GM23338 (cell line): ENCODE results near the gene NOC2L. TPM values are rescaled to one million over a fixed set of nuclear protein-coding genes. Genes with fewer than 3 reads are reported as not detected.

Experiments used
- ATAC-seq: fragments of 200-7000 bp; cut with Tn5 transposase; 3 replicates; pipeline ENCODE4 v1.9.1; 2020
- DNase-seq: peaks from one replicate; pipeline ENCODE4 v3.0.0-alpha.2; 2015; ENCODE audit warnings: low spot score
- H2AFZ ChIP-seq: fragments of 200-600 bp; sonication (generic); 2 replicates; pipeline ENCODE4 v1.8.0; 2016; ENCODE audit warnings: antibody characterized with exemption, mild to moderate bottlenecking, moderate library complexity
- H3F3A ChIP-seq: fragments of 200-600 bp; sonication (generic); replicated peaks from 2 replicates; pipeline ENCODE4 v1.8.0; 2017; ENCODE audit warnings: antibody characterized with exemption, mixed run types, low read depth
- H3K27ac ChIP-seq: fragments of 200-600 bp; sonication (generic); 2 replicates; pipeline ENCODE4 v1.6.1; 2016; ENCODE audit warnings: low read depth
- H3K27me3 ChIP-seq: fragments of 200-600 bp; sonication (generic); 2 replicates; pipeline ENCODE4 v1.8.0; 2016; ENCODE audit warnings: mild to moderate bottlenecking, mixed run types, moderate library complexity; ENCODE audit not compliant: insufficient read depth
- H3K36me3 ChIP-seq: fragments of 200-600 bp; sonication (generic); 2 replicates; pipeline ENCODE4 v1.8.0; 2016; ENCODE audit warnings: mild to moderate bottlenecking; ENCODE audit not compliant: insufficient read depth
- H3K4me1 ChIP-seq: fragments of 200-600 bp; sonication (generic); 2 replicates; pipeline ENCODE4 v1.8.0; 2016; ENCODE audit warnings: mild to moderate bottlenecking, moderate library complexity; ENCODE audit not compliant: insufficient read depth
- H3K4me2 ChIP-seq: fragments of 200-600 bp; sonication (generic); 2 replicates; pipeline ENCODE4 v1.7.1; 2017; ENCODE audit warnings: mixed run types
- H3K4me3 ChIP-seq: fragments of 200-600 bp; sonication (generic); 2 replicates; pipeline ENCODE4 v1.6.1; 2016; ENCODE audit warnings: mixed run types
- H3K79me2 ChIP-seq: fragments of 200-600 bp; sonication (generic); replicated peaks from 2 replicates; pipeline ENCODE4 v1.8.0; 2017; ENCODE audit warnings: mild to moderate bottlenecking; ENCODE audit not compliant: insufficient read depth
- H3K9me2 ChIP-seq: fragments of 200-600 bp; sonication (generic); 2 replicates; pipeline ENCODE4 v1.8.0; 2017; ENCODE audit not compliant: insufficient read depth
- H4K20me1 ChIP-seq: fragments of 200-600 bp; sonication (generic); replicated peaks from 2 replicates; pipeline ENCODE4 v1.8.0; 2017; ENCODE audit warnings: mild to moderate bottlenecking; ENCODE audit not compliant: insufficient read depth
- H3K27ac Mint-ChIP-seq: 2 replicates; pipeline ENCODE4 v1.8.0; 2020; ENCODE audit warnings: inconsistent platforms, mild to moderate bottlenecking, moderate library complexity, mixed read lengths
- H3K27me3 Mint-ChIP-seq: 3 replicates; pipeline ENCODE4 v1.8.0; 2022; ENCODE audit warnings: low read depth, mild to moderate bottlenecking, moderate library complexity, mixed read lengths, inconsistent platforms; ENCODE audit not compliant: insufficient read depth, poor library complexity
- H3K36me3 Mint-ChIP-seq: 3 replicates; pipeline ENCODE4 v1.8.0; 2021; ENCODE audit warnings: low read depth, mild to moderate bottlenecking, inconsistent platforms, moderate library complexity, mixed read lengths
- H3K4me1 Mint-ChIP-seq: 3 replicates; pipeline ENCODE4 v1.8.0; 2020; ENCODE audit warnings: mild to moderate bottlenecking, inconsistent platforms, mixed read lengths
- H3K4me3 Mint-ChIP-seq: 3 replicates; pipeline ENCODE4 v1.8.0; 2021; ENCODE audit warnings: moderate library complexity, mild to moderate bottlenecking, inconsistent platforms, mixed read lengths
- H3K9me3 Mint-ChIP-seq: 3 replicates; pipeline ENCODE4 v1.8.0; 2020; ENCODE audit warnings: moderate library complexity, mild to moderate bottlenecking, inconsistent platforms, mixed read lengths
- CREB1 ChIP-seq: fragments of 250-450 bp; sonication (Bioruptor Pico); IDR thresholded peaks from 2 replicates; pipeline ENCODE4 v1.5.0; 2020; ENCODE audit warnings: low read depth, mild to moderate bottlenecking, moderate library complexity
- CTCF ChIP-seq, 2 experiments: fragments of 200-600 bp in 1 of 2; sonication (generic) in 1 of 2; conservative IDR thresholded peaks; 2 replicates each; pipeline versions ENCODE4 v1.5.1 to v1.6.1; 2016 to 2017; ENCODE audit warnings: antibody characterized with exemption in 2 of 2, low read depth in 2 of 2, mild to moderate bottlenecking in 2 of 2, moderate library complexity in 1 of 2
- ETS1 ChIP-seq: IDR thresholded peaks from 2 replicates; pipeline ENCODE4 v1.6.1; 2016; ENCODE audit warnings: antibody characterized with exemption
- EZH2 ChIP-seq: fragments of 200-600 bp; sonication (generic); IDR thresholded peaks from one replicate; pipeline ENCODE4 v1.8.0; 2017; ENCODE audit warnings: antibody characterized with exemption, mild to moderate bottlenecking, low read depth; ENCODE audit not compliant: unreplicated experiment
- EZH2phosphoT487 ChIP-seq: fragments of 200-600 bp; sonication (generic); IDR thresholded peaks from one replicate; pipeline ENCODE4 v1.8.1; 2018; ENCODE audit warnings: antibody characterized with exemption; ENCODE audit not compliant: unreplicated experiment
- JUNB ChIP-seq: IDR thresholded peaks from one replicate; pipeline ENCODE4 v1.6.1; 2016; ENCODE audit warnings: antibody characterized with exemption; ENCODE audit not compliant: unreplicated experiment
- NANOG ChIP-seq: IDR thresholded peaks from 2 replicates; pipeline ENCODE4 v1.6.1; 2016; ENCODE audit warnings: antibody characterized with exemption, borderline replicate concordance
- POLR2AphosphoS5 ChIP-seq: IDR thresholded peaks from 2 replicates; pipeline ENCODE4 v1.6.1; 2016; ENCODE audit warnings: antibody characterized with exemption, low read depth
- REST ChIP-seq: IDR thresholded peaks from one replicate; pipeline ENCODE4 v1.6.1; 2018; ENCODE audit warnings: antibody characterized with exemption; ENCODE audit not compliant: unreplicated experiment
- STAT1 ChIP-seq: IDR thresholded peaks from one replicate; pipeline ENCODE4 v1.6.1; 2016; ENCODE audit warnings: antibody characterized with exemption; ENCODE audit not compliant: unreplicated experiment
- ZNF114 ChIP-seq: fragments of 250-450 bp; sonication (Bioruptor Pico); IDR thresholded peaks from 2 replicates; pipeline ENCODE4 v1.5.0; 2020; ENCODE audit warnings: mild to moderate bottlenecking, moderate library complexity
- ZNF331 ChIP-seq: fragments of 250-450 bp; sonication (Bioruptor Pico); IDR thresholded peaks from 2 replicates; pipeline ENCODE4 v1.5.0; 2020; ENCODE audit warnings: low read depth, mild to moderate bottlenecking, moderate library complexity
- ZNF462 ChIP-seq: fragments of 250-450 bp; sonication (Bioruptor Pico); IDR thresholded peaks from 2 replicates; pipeline ENCODE4 v1.5.0; 2020; ENCODE audit warnings: mild to moderate bottlenecking, moderate library complexity
- polyA plus RNA-seq: library from polyadenylated mRNA; unstranded; fragments of >200 nt; fragmentation: Nextera tagmentation; extraction: Ambion mirVana; gene quantifications from 2 replicates; pipeline ENCODE4 v1.2.1, GENCODE V29; 2016
- total RNA-seq: library from RNA; depleted of rRNA; stranded (reverse); fragments of >200 nt; shearing (Covaris generic); gene quantifications from 2 replicates; pipeline ENCODE4 v1.2.3, GENCODE V29; 2014

NOC2L gene
- total and polyA plus RNA-seq, 2 experiments from 2014 or later, result 79.3 to 125 TPM

GRCh38 chr1:981955-982558 lies 23.0 kb upstream of the NOC2L start, which contains the start of gene PERM1:
TSS of gene PERM1 (minus strand) at chr1:982093. CDS start at chr1:981029, 1,064 bp downstream.
- TF ChIP-seq ETS1 (no peak), ZNF114 (CRISPR knock-in tag) (no peak), ZNF462 (no peak), REST (no peak), CTCF (conservative IDR thresholded peaks at IDR 0.05; ENCODE audit: low read depth in 2 of 2) (no peak), STAT1 (no peak), NANOG (no peak), ZNF331 (CRISPR knock-in tag) (no peak), JUNB (no peak), EZH2 (no peak), EZH2phosphoT487 (no peak), CREB1 (CRISPR knock-in tag) (no peak), POLR2AphosphoS5 (no peak)
- no peak within 1 kb of the TSS for H3K4me3 Mint-ChIP-seq
- no peaks in the 10 kb centered on the region; the same call in 2 of the 3 replicates for H3K4me1 Mint-ChIP-seq
- peaks cover 5% of the 10 kb centered on the region for H3K36me3 Mint-ChIP-seq
- H3K4me2 ChIP-seq, result no peak within 1 kb of the TSS
- no peak within 1 kb of the TSS for H3K27ac Mint-ChIP-seq
- no peak within 1 kb of the TSS for H3K4me3 ChIP-seq
- no peaks in the 10 kb centered on the region for H3K4me1 ChIP-seq
- H3K79me2 ChIP-seq, result no peaks in the 10 kb centered on the region
- H3K36me3 ChIP-seq, result no peaks in the 10 kb centered on the region
- peaks cover 5% of the 10 kb centered on the region for H3K9me3 Mint-ChIP-seq
- DNase-seq (no peak), ATAC-seq (no peak)
- H3K27me3 ChIP-seq, result peaks cover 31% of the 10 kb centered on the region
- H3K27ac ChIP-seq, result no peak within 1 kb of the TSS
- no peaks in the 10 kb centered on the region for H3K9me2 ChIP-seq
- no peak within 1 kb of the TSS for H2AFZ ChIP-seq
- no peaks in the 10 kb centered on the region for H3F3A ChIP-seq
- peaks cover 43% of the 10 kb centered on the region for H3K27me3 Mint-ChIP-seq
- no peaks in the 10 kb centered on the region for H4K20me1 ChIP-seq
